ENCODE measurements around the gene SESN2. TPM values are rescaled to one million over a fixed set of nuclear protein-coding genes. Genes with fewer than 3 reads are reported as not detected.

Gene SESN2
- total RNA-seq, 1 experiment from 2014 or later: 118 TPM

DNA sequence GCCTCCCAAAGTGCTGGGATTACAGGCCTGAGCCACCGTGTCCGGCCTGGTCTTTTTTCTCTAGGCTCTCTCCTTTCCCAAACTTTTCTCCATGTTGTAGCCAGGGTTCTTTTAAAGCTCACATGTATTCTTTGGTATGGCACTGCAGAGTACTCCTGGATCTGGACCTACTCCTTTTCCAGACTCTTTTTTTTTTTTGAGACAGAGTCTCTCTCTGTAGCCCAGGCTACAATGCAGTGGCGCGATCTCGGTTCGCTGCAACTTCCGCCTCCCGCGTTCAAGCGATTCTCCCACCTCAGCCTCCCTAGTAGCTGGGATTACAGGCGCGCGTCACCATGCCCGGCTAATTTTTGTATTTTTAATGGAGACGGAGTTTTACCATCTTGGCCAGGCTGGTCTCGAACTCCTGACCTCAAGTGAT, 68.9 kb downstream of the SESN2 start:
- BruUV-seq (replicated peaks): TSS peak; percentile 79

GRCh38 chr1:28329395-28330153, 70.3 kb downstream of the SESN2 start:
- intact Hi-C loops (cut with micrococcal nuclease): no loop called here
- TSS peak; percentile 85 for BruUV-seq (replicated peaks)
- H3K4me1 Mint-ChIP-seq (ENCODE audit: insufficient read depth, unreplicated experiment): peaks cover 17% of the 10 kb centered on the region
- H3K27ac Mint-ChIP-seq (ENCODE audit: low read depth, unreplicated experiment): peak overlapping the region; percentile 98
- POLR2A ChIA-PET: interaction anchor here (0.8 to 5.3 kb wide), 26 partner anchors 9 to 340 kb away, joined by 3 to 75 read pairs (median 6); partner anchors contain the start of genes ATP5IF1, EYA3 and SESN2
- H3K4me3 Mint-ChIP-seq (ENCODE audit: unreplicated experiment): peak overlapping the region; percentile 93
- H3K36me3 Mint-ChIP-seq (ENCODE audit: insufficient read depth, unreplicated experiment): peaks cover 47% of the 10 kb centered on the region
- DNase-seq (ENCODE audit: unreplicated experiment): peak; percentile 18
- CTCF ChIA-PET: interaction anchor here (0.6 to 1.7 kb wide), 5 partner anchors 30 to 262 kb away, joined by 3 to 7 read pairs (median 5); no protein-coding TSS in a partner anchor
- no peaks in the 10 kb centered on the region for H3K27me3 Mint-ChIP-seq (ENCODE audit: insufficient read depth, unreplicated experiment)
- H3K9me3 Mint-ChIP-seq (ENCODE audit: unreplicated experiment): no peaks in the 10 kb centered on the region
- no peak for TF ChIP-seq CTCF (IDR thresholded peaks at IDR 0.05; ENCODE audit: unreplicated experiment)

More for the DNA sequence above, 68.9 kb downstream of the SESN2 start:
- H3K9me3 Mint-ChIP-seq (ENCODE audit: unreplicated experiment): no peaks in the 10 kb centered on the region
- no peaks in the 10 kb centered on the region for H3K27me3 Mint-ChIP-seq (ENCODE audit: insufficient read depth, unreplicated experiment)
- H3K4me3 Mint-ChIP-seq (ENCODE audit: unreplicated experiment): peak overlapping the region; percentile 93
- no peak for TF ChIP-seq CTCF (IDR thresholded peaks at IDR 0.05; ENCODE audit: unreplicated experiment)
- ChIA-PET CTCF (interaction anchor here (0.6 to 1.7 kb wide), 6 partner anchors 9 to 80 kb away, joined by 3 to 5 read pairs (median 4); no protein-coding TSS in a partner anchor), POLR2A (interaction anchor here (0.7 to 5.3 kb wide), 34 partner anchors 10 to 341 kb away, joined by 3 to 75 read pairs (median 5); partner anchors contain the start of genes ATP5IF1, EYA3, RCC1 and SESN2)
- DNase-seq (ENCODE audit: unreplicated experiment): no peak
- intact Hi-C loops (cut with micrococcal nuclease): no loop called here
- H3K36me3 Mint-ChIP-seq (ENCODE audit: insufficient read depth, unreplicated experiment): peaks cover 35% of the 10 kb centered on the region
- H3K4me1 Mint-ChIP-seq (ENCODE audit: insufficient read depth, unreplicated experiment): peaks cover 17% of the 10 kb centered on the region
- peak overlapping the region; percentile 98 for H3K27ac Mint-ChIP-seq (ENCODE audit: low read depth, unreplicated experiment)

Other genes starting within 250 kb of the SESN2 start
- gene EYA3, start 170.9 kb upstream of the SESN2 start, total RNA-seq (2022): 13.3 and 14.4 TPM in 2 replicates
- gene PTAFR, start 82.8 kb upstream of the SESN2 start, total RNA-seq (2022): 1.6 and 1.8 TPM in 2 replicates
- gene DNAJC8, start 26.5 kb upstream of the SESN2 start, total RNA-seq (2022): 59.6 and 60.0 TPM in 2 replicates
- 214 and 232 TPM in 2 replicates for gene ATP5IF1, start 23.4 kb upstream of the SESN2 start, total RNA-seq (2022)
- gene MED18, start 69.5 kb downstream of the SESN2 start, total RNA-seq (2022): 19.0 and 22.9 TPM in 2 replicates
- gene PHACTR4, start 110.2 kb downstream of the SESN2 start, total RNA-seq (2022): 50.7 and 56.4 TPM in 2 replicates
- 30.3 and 42.4 TPM in 2 replicates for gene RCC1, start 246.5 kb downstream of the SESN2 start, total RNA-seq (2022)